HepG2 (cell line): ENCODE data around the gene TK1. TPM values are rescaled to one million over a fixed set of nuclear protein-coding genes. Genes with fewer than 3 reads are reported as not detected.

Experiments
- CENPT ChIP-seq: sonication (generic); formaldehyde crosslinking; IDR thresholded peaks from 2 replicates; pipeline ENCODE4 v1.8.0; 2022; ENCODE audit warnings: low read depth, mild to moderate bottlenecking, moderate library complexity, missing genetic modification reagents
- DMAP1 ChIP-seq: IDR thresholded peaks from 2 replicates; pipeline ENCODE4 v1.6.1; 2016
- DPF2 ChIP-seq: sonication (generic); formaldehyde crosslinking; IDR thresholded peaks from 2 replicates; pipeline ENCODE4 v1.4.0; 2020; ENCODE audit warnings: mild to moderate bottlenecking, low read depth, missing genetic modification reagents, borderline replicate concordance
- ELK4 ChIP-seq: sonication (generic); formaldehyde crosslinking; IDR thresholded peaks from 2 replicates; pipeline ENCODE4 v1.9.0; 2021; ENCODE audit warnings: missing genetic modification reagents, borderline replicate concordance
- KDM1A ChIP-seq: IDR thresholded peaks from 2 replicates; pipeline ENCODE4 v1.6.1; 2016; ENCODE audit warnings: missing compliant biosample characterization
- KDM6A ChIP-seq: IDR thresholded peaks from 2 replicates; pipeline ENCODE4 v1.6.1; 2016; ENCODE audit warnings: low read depth
- POLR2A ChIP-seq, 2 experiments: IDR thresholded peaks; 2 replicates each; pipeline ENCODE4 v1.6.1; 2011; ENCODE audit warnings: low read depth in 2 of 2, low read length in 2 of 2, mild to moderate bottlenecking in 1 of 2, moderate library complexity in 1 of 2; ENCODE audit not compliant: insufficient read depth in 1 of 2
- SNAPC4 ChIP-seq: sonication (generic); formaldehyde crosslinking; IDR thresholded peaks from 2 replicates; pipeline ENCODE4 v1.4.0; 2020; ENCODE audit warnings: mild to moderate bottlenecking, missing genetic modification reagents
- SP4 ChIP-seq: sonication (generic); formaldehyde crosslinking; IDR thresholded peaks from 2 replicates; pipeline ENCODE4 v1.8.1; 2023; ENCODE audit warnings: mild to moderate bottlenecking, missing genetic modification reagents
- TEAD3 ChIP-seq: optimal IDR thresholded peaks from 2 replicates; pipeline ENCODE3; 2016; ENCODE audit warnings: borderline replicate concordance
- ZNF225 ChIP-seq: sonication (generic); formaldehyde crosslinking; IDR thresholded peaks from 2 replicates; pipeline ENCODE4 v1.4.0; 2020; ENCODE audit warnings: mild to moderate bottlenecking, missing genetic modification reagents
- ZNF260 ChIP-seq: sonication (generic); formaldehyde crosslinking; IDR thresholded peaks from 2 replicates; pipeline ENCODE4 v1.4.0; 2020; ENCODE audit warnings: missing genetic modification reagents, low read depth, mild to moderate bottlenecking, borderline replicate concordance
- ZNF350 ChIP-seq: sonication (generic); formaldehyde crosslinking; IDR thresholded peaks from 2 replicates; pipeline ENCODE4 v1.4.0; 2020; ENCODE audit warnings: mild to moderate bottlenecking, low read depth, missing genetic modification reagents, borderline replicate concordance
- ZNF354B ChIP-seq: sonication (generic); formaldehyde crosslinking; IDR thresholded peaks from 2 replicates; pipeline ENCODE4 v1.8.0; 2022; ENCODE audit warnings: mild to moderate bottlenecking, missing genetic modification reagents
- ZNF362 ChIP-seq: sonication (generic); formaldehyde crosslinking; IDR thresholded peaks from 2 replicates; pipeline ENCODE4 v1.4.0; 2020; ENCODE audit warnings: missing genetic modification reagents, mild to moderate bottlenecking, borderline replicate concordance
- ZNF451 ChIP-seq: sonication (generic); formaldehyde crosslinking; IDR thresholded peaks from 2 replicates; pipeline ENCODE4 v1.5.0; 2020; ENCODE audit warnings: mild to moderate bottlenecking, missing genetic modification reagents
- ZNF678 ChIP-seq: sonication (generic); formaldehyde crosslinking; IDR thresholded peaks from 2 replicates; pipeline ENCODE4 v1.4.0; 2020; ENCODE audit warnings: mild to moderate bottlenecking, missing genetic modification reagents
- ZNF704 ChIP-seq: sonication (generic); formaldehyde crosslinking; IDR thresholded peaks from 2 replicates; pipeline ENCODE4 v1.8.1; 2023; ENCODE audit warnings: mild to moderate bottlenecking, inconsistent platforms, moderate library complexity, missing genetic modification reagents, borderline replicate concordance
- polyA plus RNA-seq, 8 experiments: library from polyadenylated mRNA; depleted of rRNA in 3 of 8; stranded (reverse) in 7 of 8; unstranded in 1 of 8; fragments of >200 nt; fragmentation: Illumina TruSeq in 4 of 8; extraction: Trizol in 4 of 8; gene quantifications; 2 replicates each; pipeline versions ENCODE4 v1.2.1 to v1.2.3, GENCODE V29; 2011 to 2016; ENCODE audit warnings: low read depth in 4 of 8, missing spikeins in 1 of 8, mixed read lengths in 1 of 8; ENCODE audit not compliant: insufficient read depth in 1 of 8
- total RNA-seq, 5 experiments: library from RNA; depleted of rRNA; stranded (reverse); fragments of >200 nt; fragmentation: Illumina TruSeq; extraction: Trizol; gene quantifications; 2 replicates each; pipeline ENCODE4 v1.2.3, GENCODE V29; 2016; ENCODE audit warnings: low read depth in 1 of 5
- TF ChIP-seq, protein P1 (sequence below): sonication (generic); formaldehyde crosslinking; IDR thresholded peaks from 2 replicates; pipeline ENCODE4 v1.4.0; 2020; ENCODE audit warnings: missing genetic modification reagents, borderline replicate concordance

Gene TK1
- total and polyA plus RNA-seq, 2 of the 13 experiments (the other 11 are each of a cell fraction or from before 2014, with no cell fraction given), result 45.0 to 96.0 TPM

DNA sequence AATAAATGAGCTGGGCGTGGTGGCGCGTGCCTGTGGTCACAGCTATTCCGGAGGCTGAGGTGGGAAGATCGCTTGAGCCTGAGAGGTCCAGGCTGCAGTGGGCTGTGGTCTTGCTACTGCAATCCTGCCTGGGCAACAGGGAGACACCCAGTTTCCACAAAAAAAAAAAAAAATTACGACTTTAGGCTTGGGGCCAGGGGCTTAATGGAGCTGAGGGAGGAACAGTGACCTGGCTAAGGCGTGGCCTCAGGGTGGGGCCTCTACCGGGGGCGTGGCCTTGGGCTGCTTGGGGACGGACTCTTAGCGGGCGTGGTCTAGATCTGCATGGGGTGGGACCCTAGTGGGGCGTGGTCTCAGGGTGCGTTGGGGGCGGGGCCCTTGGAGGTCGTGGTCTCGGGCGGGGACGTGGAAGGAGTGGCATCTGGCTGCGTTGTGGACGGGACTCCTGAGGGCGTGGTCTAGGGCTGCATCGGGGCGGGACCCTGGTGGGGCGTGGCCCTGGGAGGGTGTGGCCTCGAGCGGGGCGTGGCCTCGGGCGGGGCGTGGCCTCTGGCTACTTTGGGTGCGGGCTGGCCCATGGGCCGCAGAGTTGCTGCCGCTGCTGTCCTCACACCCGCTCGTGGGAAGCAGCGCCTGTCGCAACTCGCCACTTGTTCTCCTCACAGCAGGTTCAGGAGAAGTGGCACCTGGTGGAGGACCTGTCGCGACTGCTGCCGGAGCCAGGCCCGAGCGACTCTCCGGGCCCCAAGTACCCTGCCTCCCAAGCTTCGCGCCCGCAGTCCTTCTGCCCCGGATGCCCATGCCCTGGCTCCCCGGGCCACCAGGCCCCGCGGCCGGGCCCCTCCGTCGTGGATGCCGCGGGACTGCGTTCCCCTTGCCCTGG is 46.4 kb downstream of the TK1 start (continued):
- TF ChIP-seq SNAPC4 (CRISPR knock-in tag) (peak; percentile 22; the same call in 1 of the 2 replicates), ZNF225 (CRISPR knock-in tag) (0 out of 2 replicates have a peak, but pooled peaks have one; percentile 26), ZNF354B (CRISPR knock-in tag) (no peak), ELK4 (CRISPR knock-in tag) (no peak), ZNF260 (CRISPR knock-in tag) (no peak), SP4 (CRISPR knock-in tag) (peak; percentile 100), ZNF678 (CRISPR knock-in tag) (no peak), CENPT (CRISPR knock-in tag) (no peak), POLR2A (IDR thresholded peaks at IDR 0.05; ENCODE audit: insufficient read depth in 1 of 2, low read depth in 2 of 2, low read length in 2 of 2) (peak in 1 of 2 experiments; percentile 26; a peak in 1 of 4 replicates), ZNF362 (peak; percentile 54; the same call in 1 of the 2 replicates), DMAP1 (CRISPR knock-in tag) (0 out of 2 replicates have a peak, but pooled peaks have one; percentile 32), KDM6A (no peak), TEAD3 (CRISPR knock-in tag) (peak; percentile 30), ZNF451 (no peak), ZNF704 (CRISPR knock-in tag) (0 out of 2 replicates have a peak, but pooled peaks have one; percentile 12), KDM1A (no peak), ZNF350 (CRISPR knock-in tag) (peak; percentile 80), DPF2 (CRISPR knock-in tag) (no peak)
- TF ChIP-seq, protein P1, sequence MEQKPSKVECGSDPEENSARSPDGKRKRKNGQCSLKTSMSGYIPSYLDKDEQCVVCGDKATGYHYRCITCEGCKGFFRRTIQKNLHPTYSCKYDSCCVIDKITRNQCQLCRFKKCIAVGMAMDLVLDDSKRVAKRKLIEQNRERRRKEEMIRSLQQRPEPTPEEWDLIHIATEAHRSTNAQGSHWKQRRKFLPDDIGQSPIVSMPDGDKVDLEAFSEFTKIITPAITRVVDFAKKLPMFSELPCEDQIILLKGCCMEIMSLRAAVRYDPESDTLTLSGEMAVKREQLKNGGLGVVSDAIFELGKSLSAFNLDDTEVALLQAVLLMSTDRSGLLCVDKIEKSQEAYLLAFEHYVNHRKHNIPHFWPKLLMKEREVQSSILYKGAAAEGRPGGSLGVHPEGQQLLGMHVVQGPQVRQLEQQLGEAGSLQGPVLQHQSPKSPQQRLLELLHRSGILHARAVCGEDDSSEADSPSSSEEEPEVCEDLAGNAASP (CRISPR knock-in tag), result no peak
